IMR-90 (cell line): ENCODE measurements around the gene SERPINA12. TPM values are rescaled to one million over a fixed set of nuclear protein-coding genes. Genes with fewer than 3 reads are reported as not detected.

Experiments used
- ATAC-seq: fragments of 200-7000 bp; cut with Tn5 transposase; 2 replicates; pipeline ENCODE4 v1.9.1; 2020; ENCODE audit warnings: low read depth, mild to moderate bottlenecking, moderate library complexity
- BruUV-seq: library from RNA; stranded (reverse); fragments of 400-500 nt; replicated peaks from 2 replicates; lab custom pipeline; 2021; lab: Mats Ljungman, UMichigan
- CTCF ChIA-PET: fragments of 300-600 bp; formaldehyde crosslinking; extraction: SDS; loops from one replicate; lab custom pipeline; 2021; ENCODE audit warnings: antibody characterized with exemption; lab: Yijun Ruan, JAX
- POLR2A ChIA-PET: fragments of 300-600 bp; sonication (Branson Sonifier 250); formaldehyde crosslinking; loops from one replicate; lab custom pipeline; 2022; ENCODE audit warnings: antibody characterized with exemption; ENCODE audit not compliant: unreplicated experiment; lab: Charles Lee
- DNase-seq: peaks from one replicate; pipeline ENCODE4 v3.0.0; 2013
- H2AFZ ChIP-seq: replicated peaks from 2 replicates; pipeline ENCODE3; 2013; ENCODE audit warnings: low read length, mild to moderate bottlenecking; ENCODE audit not compliant: poor library complexity
- H2AK5ac ChIP-seq: 2 replicates; pipeline ENCODE4 v1.6.1; 2013; ENCODE audit warnings: low read depth, low read length, inconsistent platforms
- H2AK9ac ChIP-seq: replicated peaks from 2 replicates; pipeline ENCODE3; 2013; ENCODE audit warnings: mild to moderate bottlenecking, low read depth, low read length, moderate library complexity; ENCODE audit not compliant: poor library complexity
- H2BK120ac ChIP-seq: 2 replicates; pipeline ENCODE4 v1.6.1; 2013; ENCODE audit warnings: low read depth, low read length, inconsistent platforms
- H2BK15ac ChIP-seq: 3 replicates; pipeline ENCODE4 v1.6.1; 2013; ENCODE audit warnings: low read depth, low read length, inconsistent platforms
- H2BK20ac ChIP-seq: 2 replicates; pipeline ENCODE4 v1.6.1; 2013; ENCODE audit warnings: low read depth, mild to moderate bottlenecking, inconsistent platforms, low read length, moderate library complexity
- H2BK5ac ChIP-seq: 2 replicates; pipeline ENCODE4 v1.6.1; 2013; ENCODE audit warnings: mild to moderate bottlenecking, low read depth, low read length, inconsistent platforms; ENCODE audit not compliant: poor library complexity, severe bottlenecking
- H3K14ac ChIP-seq: replicated peaks from 2 replicates; pipeline ENCODE4 v1.6.1; 2013; ENCODE audit warnings: low read depth, low read length, inconsistent platforms
- H3K18ac ChIP-seq: 2 replicates; pipeline ENCODE4 v1.6.1; 2013; ENCODE audit warnings: low read depth, low read length, control low read depth
- H3K23ac ChIP-seq: 2 replicates; pipeline ENCODE4 v1.6.1; 2013; ENCODE audit warnings: low read depth, low read length, inconsistent platforms
- H3K27ac ChIP-seq: 2 replicates; pipeline ENCODE4 v1.5.1; 2013; ENCODE audit warnings: mild to moderate bottlenecking, control low read depth, low read length; ENCODE audit not compliant: insufficient read depth
- H3K27me3 ChIP-seq: 2 replicates; pipeline ENCODE4 v1.6.1; 2013; ENCODE audit warnings: low read length; ENCODE audit not compliant: control insufficient read depth, insufficient read depth
- H3K36me3 ChIP-seq: 2 replicates; pipeline ENCODE4 v1.6.1; 2013; ENCODE audit warnings: low read length, mixed read lengths; ENCODE audit not compliant: control insufficient read depth, insufficient read depth
- H3K4ac ChIP-seq: 2 replicates; pipeline ENCODE4 v1.6.1; 2013; ENCODE audit warnings: low read depth, low read length, inconsistent platforms
- H3K4me1 ChIP-seq: 2 replicates; pipeline ENCODE4 v1.6.1; 2013; ENCODE audit warnings: low read length, mixed read lengths; ENCODE audit not compliant: control insufficient read depth, insufficient read depth
- H3K4me2 ChIP-seq: 2 replicates; pipeline ENCODE4 v1.6.1; 2013; ENCODE audit warnings: low read depth, mild to moderate bottlenecking, control low read depth, low read length, moderate library complexity
- H3K4me3 ChIP-seq: 2 replicates; pipeline ENCODE4 v1.5.1; 2013; ENCODE audit warnings: low read depth, mild to moderate bottlenecking, control low read depth, low read length, moderate library complexity; ENCODE audit not compliant: insufficient read depth
- H3K56ac ChIP-seq: 2 replicates; pipeline ENCODE4 v1.6.1; 2013; ENCODE audit warnings: low read length, inconsistent platforms; ENCODE audit not compliant: insufficient read depth; ENCODE audit errors: extremely low read depth
- H3K79me1 ChIP-seq, 2 experiments: 2 replicates each; pipeline ENCODE4 v1.6.1; 2013; ENCODE audit warnings: low read length in 2 of 2, inconsistent platforms in 1 of 2, low read depth in 1 of 2
- H3K9ac ChIP-seq: 2 replicates; pipeline ENCODE4 v1.6.1; 2013; ENCODE audit warnings: low read depth, low read length, control low read depth
- H3K9me1 ChIP-seq: 2 replicates; pipeline ENCODE4 v1.6.1; 2013; ENCODE audit warnings: low read length, inconsistent platforms; ENCODE audit not compliant: insufficient read depth
- H3K9me3 ChIP-seq: 2 replicates; pipeline ENCODE4 v1.6.1; 2013; ENCODE audit warnings: low read length; ENCODE audit not compliant: control insufficient read depth, insufficient read depth
- H4K20me1 ChIP-seq: 2 replicates; pipeline ENCODE4 v1.6.1; 2013; ENCODE audit warnings: low read length, inconsistent platforms; ENCODE audit not compliant: insufficient read depth
- H4K5ac ChIP-seq: 2 replicates; pipeline ENCODE4 v1.6.1; 2013; ENCODE audit warnings: mild to moderate bottlenecking, low read depth, low read length, control low read depth
- H4K8ac ChIP-seq, 2 experiments: 2 replicates each; pipeline ENCODE4 v1.6.1; 2013; ENCODE audit warnings: low read depth in 2 of 2, low read length in 2 of 2, control low read depth in 1 of 2, inconsistent platforms in 1 of 2
- H4K91ac ChIP-seq: 2 replicates; pipeline ENCODE4 v1.6.1; 2013; ENCODE audit warnings: low read depth, low read length, inconsistent platforms; ENCODE audit not compliant: insufficient read depth
- BHLHE40 ChIP-seq: fragments of 150-350 bp; IDR thresholded peaks from 2 replicates; pipeline ENCODE4 v1.6.1; 2016; ENCODE audit warnings: mild to moderate bottlenecking, low read depth, low read length
- CEBPB ChIP-seq: IDR thresholded peaks from 2 replicates; pipeline ENCODE4 v1.6.1; 2012; ENCODE audit warnings: low read depth, low read length, improper control_type of control experiment
- CHD1 ChIP-seq: IDR thresholded peaks from 2 replicates; pipeline ENCODE4 v1.6.1; 2012; ENCODE audit warnings: low read depth, low read length, improper control_type of control experiment
- CTCF ChIP-seq: conservative IDR thresholded peaks from 2 replicates; pipeline ENCODE4 v1.5.1; 2012; ENCODE audit warnings: mild to moderate bottlenecking, low read depth, low read length, improper control_type of control experiment
- FOS ChIP-seq: fragments of 150-350 bp; IDR thresholded peaks from 2 replicates; pipeline ENCODE4 v1.6.1; 2016; ENCODE audit warnings: low read depth, low read length
- MAFK ChIP-seq: IDR thresholded peaks from 2 replicates; pipeline ENCODE4 v1.6.1; 2012; ENCODE audit warnings: low read depth, low read length, improper control_type of control experiment
- MAZ ChIP-seq: IDR thresholded peaks from 2 replicates; pipeline ENCODE4 v1.6.1; 2012; ENCODE audit warnings: low read depth, mild to moderate bottlenecking, low read length, improper control_type of control experiment, moderate library complexity, borderline replicate concordance
- NFE2L2 ChIP-seq: fragments of 150-350 bp; IDR thresholded peaks from 2 replicates; pipeline ENCODE4 v1.6.1; 2016; ENCODE audit warnings: low read depth, mild to moderate bottlenecking, low read length
- POLR2A ChIP-seq: IDR thresholded peaks from 2 replicates; pipeline ENCODE4 v1.6.1; 2012; ENCODE audit warnings: mild to moderate bottlenecking, low read depth, low read length
- RAD21 ChIP-seq: IDR thresholded peaks from 2 replicates; pipeline ENCODE4 v1.6.1; 2012; ENCODE audit warnings: low read length, improper control_type of control experiment
- RFX5 ChIP-seq: IDR thresholded peaks from 2 replicates; pipeline ENCODE4 v1.8.0; 2012; ENCODE audit warnings: low read depth, mild to moderate bottlenecking, low read length, moderate library complexity
- SMC3 ChIP-seq: fragments of 150-350 bp; IDR thresholded peaks from 2 replicates; pipeline ENCODE4 v1.6.1; 2016; ENCODE audit warnings: low read depth, mild to moderate bottlenecking, antibody characterized with exemption, low read length, moderate library complexity
- USF2 ChIP-seq: fragments of 150-350 bp; IDR thresholded peaks from 2 replicates; pipeline ENCODE4 v1.6.1; 2017; ENCODE audit warnings: mild to moderate bottlenecking, antibody characterized with exemption, low read length, low read depth
- WGBS, 2 experiments: methylation state at CpG; one replicate each; pipeline versions ENCODE4 v1.1.5 to v1.1.7; 2013; ENCODE audit warnings: missing lambda C conversion rate in 2 of 2; ENCODE audit not compliant: insufficient read length in 1 of 2; ENCODE audit errors: extremely low coverage in 2 of 2; 5-methylcytosine and 5-hydroxymethylcytosine counted together
- dilution Hi-C: fragments of 300-500 bp; cut with HindIII; formaldehyde crosslinking; loops from one replicate; pipeline ENCODE4 v1.14.3; 2018; ENCODE audit warnings: low sequenced_read_pairs; ENCODE audit not compliant: unreplicated experiment
- in situ Hi-C: fragments of 300-500 bp; cut with MboI; formaldehyde crosslinking; loops from 3 replicates; pipeline ENCODE4 v1.14.3; 2019; ENCODE audit warnings: low sequenced_read_pairs, inconsistent platforms, mixed read lengths
- intact Hi-C: fragments of 100-400 bp; cut with micrococcal nuclease; formaldehyde crosslinking; loops from 2 replicates; pipeline ENCODE4 v1.10.0; 2022
- polyA plus RNA-seq, 3 experiments: library from polyadenylated mRNA; depleted of rRNA; stranded (reverse); fragments of >200 nt; gene quantifications; 2 replicates each; pipeline ENCODE4 v1.2.3, GENCODE V29; 2012; ENCODE audit warnings: low replicate concordance in 1 of 3
- total RNA-seq: library from RNA; depleted of rRNA; stranded (reverse); fragments of >200 nt; gene quantifications from 2 replicates; pipeline ENCODE4 v1.2.3, GENCODE V29; 2012
- TF ChIP-seq, protein P1 (sequence below): fragments of 150-350 bp; IDR thresholded peaks from 2 replicates; pipeline ENCODE4 v1.6.1; 2016; ENCODE audit warnings: low read depth, mild to moderate bottlenecking, low read length, moderate library complexity, borderline replicate concordance

SERPINA12 gene
- total and polyA plus RNA-seq, 2 of the 4 experiments (the other 2 are of a cell fraction), result not detected

DNA sequence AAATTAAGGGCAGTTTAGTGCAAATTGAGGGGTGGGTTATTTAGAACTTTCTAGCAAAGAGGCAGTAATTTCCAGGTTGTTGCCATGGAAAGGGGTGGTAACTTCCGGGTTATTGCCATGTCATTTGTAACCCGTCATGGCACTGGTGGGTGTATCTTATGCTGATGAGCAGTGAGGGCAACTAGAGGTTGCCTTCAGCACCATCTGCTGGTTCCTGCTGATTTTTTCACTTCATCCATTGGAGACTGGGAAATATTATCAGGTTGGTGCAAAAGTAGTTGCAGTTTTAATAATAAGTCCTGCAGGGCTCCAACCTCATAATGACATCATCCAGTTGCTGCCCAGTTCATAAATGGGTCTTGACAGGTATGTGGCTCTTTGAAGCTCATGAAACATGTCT is 27.6 kb upstream of the SERPINA12 start:
- H3K4ac ChIP-seq, result no peak overlapping the region

More for the DNA sequence above, 27.6 kb upstream of the SERPINA12 start:
- H3K9ac ChIP-seq, result no peak overlapping the region
- no peak overlapping the region for H3K14ac ChIP-seq
- H3K18ac ChIP-seq, result no peak overlapping the region
- no peaks in the 10 kb centered on the region for H3K36me3 ChIP-seq
- H3K9me1 ChIP-seq, result no peaks in the 10 kb centered on the region
- H3K4me2 ChIP-seq, result no peak overlapping the region
- H3K27me3 ChIP-seq, result no peaks in the 10 kb centered on the region
- H2AK9ac ChIP-seq, result no peak overlapping the region
- no TSS peak for BruUV-seq
- no peak for TF ChIP-seq MAZ
- no peak for TF ChIP-seq CEBPB
- no peak for TF ChIP-seq FOS
- no peak for TF ChIP-seq USF2
- TF ChIP-seq RAD21, result no peak
- TF ChIP-seq BHLHE40, result no peak
- TF ChIP-seq MAFK, result no peak
- TF ChIP-seq CHD1, result no peak
- no peak for TF ChIP-seq SMC3
- no peak for TF ChIP-seq POLR2A
- no peak for TF ChIP-seq RFX5
- TF ChIP-seq NFE2L2, result no peak
- TF ChIP-seq, protein P1, sequence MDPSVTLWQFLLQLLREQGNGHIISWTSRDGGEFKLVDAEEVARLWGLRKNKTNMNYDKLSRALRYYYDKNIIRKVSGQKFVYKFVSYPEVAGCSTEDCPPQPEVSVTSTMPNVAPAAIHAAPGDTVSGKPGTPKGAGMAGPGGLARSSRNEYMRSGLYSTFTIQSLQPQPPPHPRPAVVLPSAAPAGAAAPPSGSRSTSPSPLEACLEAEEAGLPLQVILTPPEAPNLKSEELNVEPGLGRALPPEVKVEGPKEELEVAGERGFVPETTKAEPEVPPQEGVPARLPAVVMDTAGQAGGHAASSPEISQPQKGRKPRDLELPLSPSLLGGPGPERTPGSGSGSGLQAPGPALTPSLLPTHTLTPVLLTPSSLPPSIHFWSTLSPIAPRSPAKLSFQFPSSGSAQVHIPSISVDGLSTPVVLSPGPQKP, result no peak
- TF ChIP-seq CTCF, result no peak
- dilution Hi-C loops, result no loop called here
- no peak overlapping the region for H2BK120ac ChIP-seq
- CTCF ChIA-PET, result no interaction called here
- no peak overlapping the region for H4K91ac ChIP-seq
- H3K23ac ChIP-seq, result no peak overlapping the region
- no peak for ATAC-seq
- no peak overlapping the region for H2BK20ac ChIP-seq
- no peaks in the 10 kb centered on the region for H3K9me3 ChIP-seq
- no peak overlapping the region for H4K5ac ChIP-seq
- H4K20me1 ChIP-seq, result no peaks in the 10 kb centered on the region
- DNase-seq, result no peak
- H4K8ac ChIP-seq, result no peak overlapping the region
- intact Hi-C loops, result no loop called here
- in situ Hi-C loops, result no loop called here
- no peak overlapping the region for H2AK5ac ChIP-seq
- no peak overlapping the region for H3K4me3 ChIP-seq
- no peak overlapping the region for H3K56ac ChIP-seq
- POLR2A ChIA-PET, result no interaction called here
- H3K4me1 ChIP-seq, result no peaks in the 10 kb centered on the region
- H2BK5ac ChIP-seq, result no peak overlapping the region
- no peaks in the 10 kb centered on the region for H3K79me1 ChIP-seq
- 40% methylated on average over 1 of the region's 2 CpGs; no CpG with 5 or more reads in 1 of the 2 experiments for WGBS, 2 experiments
- no peak overlapping the region for H2BK15ac ChIP-seq
- H3K27ac ChIP-seq, result no peak overlapping the region
- H2AFZ ChIP-seq, result no peak overlapping the region
